ENCODE data around the gene DUXA. TPM values are rescaled to one million over a fixed set of nuclear protein-coding genes. Genes with fewer than 3 reads are reported as not detected.
"Not testable (repeated sequence)": the region's sequence is repeated elsewhere in the genome, so short reads cannot be mapped to it uniquely, and the experiment has no call there.

The DUXA gene
- total RNA-seq, 6 experiments from 2014 or later: not detected

DNA sequence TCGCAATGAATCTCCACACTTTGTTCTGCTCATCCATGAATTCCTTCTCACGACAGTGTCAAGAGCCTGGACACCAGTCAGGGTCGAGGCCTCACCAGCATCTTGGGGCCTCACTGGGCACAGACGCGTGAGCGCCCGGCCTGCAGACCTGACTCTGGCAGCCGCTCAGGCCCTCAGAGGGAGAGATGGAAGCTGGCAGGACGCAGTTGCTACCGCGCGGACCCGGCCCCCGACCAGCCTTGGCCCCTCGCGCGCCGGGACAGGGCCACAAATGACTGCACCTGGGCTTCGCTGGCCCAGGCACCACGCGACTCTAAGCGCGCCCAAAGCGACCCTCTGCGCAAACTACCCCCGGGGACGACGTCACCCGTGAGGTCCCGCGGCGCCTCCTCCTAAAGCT, 48.4 kb downstream of the DUXA start:
- Mint-ChIP-seq H3K4me3 (no peak overlapping the region), H3K36me3 (ENCODE audit: low read depth) (peaks cover 6% of the 10 kb centered on the region), H3K4me1 (ENCODE audit: low read depth) (no peaks in the 10 kb centered on the region), H3K27ac (no peak overlapping the region), H3K27me3 (ENCODE audit: insufficient read depth) (no peaks in the 10 kb centered on the region), H3K9me3 (peaks cover 51% of the 10 kb centered on the region)
- no peak for DNase-seq
- TF ChIP-seq, protein P1, sequence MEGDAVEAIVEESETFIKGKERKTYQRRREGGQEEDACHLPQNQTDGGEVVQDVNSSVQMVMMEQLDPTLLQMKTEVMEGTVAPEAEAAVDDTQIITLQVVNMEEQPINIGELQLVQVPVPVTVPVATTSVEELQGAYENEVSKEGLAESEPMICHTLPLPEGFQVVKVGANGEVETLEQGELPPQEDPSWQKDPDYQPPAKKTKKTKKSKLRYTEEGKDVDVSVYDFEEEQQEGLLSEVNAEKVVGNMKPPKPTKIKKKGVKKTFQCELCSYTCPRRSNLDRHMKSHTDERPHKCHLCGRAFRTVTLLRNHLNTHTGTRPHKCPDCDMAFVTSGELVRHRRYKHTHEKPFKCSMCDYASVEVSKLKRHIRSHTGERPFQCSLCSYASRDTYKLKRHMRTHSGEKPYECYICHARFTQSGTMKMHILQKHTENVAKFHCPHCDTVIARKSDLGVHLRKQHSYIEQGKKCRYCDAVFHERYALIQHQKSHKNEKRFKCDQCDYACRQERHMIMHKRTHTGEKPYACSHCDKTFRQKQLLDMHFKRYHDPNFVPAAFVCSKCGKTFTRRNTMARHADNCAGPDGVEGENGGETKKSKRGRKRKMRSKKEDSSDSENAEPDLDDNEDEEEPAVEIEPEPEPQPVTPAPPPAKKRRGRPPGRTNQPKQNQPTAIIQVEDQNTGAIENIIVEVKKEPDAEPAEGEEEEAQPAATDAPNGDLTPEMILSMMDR (IDR thresholded peaks at IDR 0.05): no peak

GRCh38 chr19:57113501-57113900, 53.8 kb downstream of the DUXA start:
- DNase-seq; H3K4me1 Mint-ChIP-seq (ENCODE audit: low read depth); H3K4me3 Mint-ChIP-seq; H3K27ac Mint-ChIP-seq; H3K27me3 Mint-ChIP-seq (ENCODE audit: insufficient read depth): not testable (repeated sequence)
- H3K9me3 Mint-ChIP-seq: peaks cover 70% of the 10 kb centered on the region
- H3K36me3 Mint-ChIP-seq (ENCODE audit: low read depth): peaks cover 19% of the 10 kb centered on the region

- Mint-ChIP-seq H3K4me1 (ENCODE audit: low read depth) (no peaks in the 10 kb centered on the region), H3K27ac (no peak overlapping the region), H3K4me3 (no peak overlapping the region), H3K36me3 (ENCODE audit: low read depth) (peaks cover 25% of the 10 kb centered on the region), H3K27me3 (ENCODE audit: insufficient read depth) (no peaks in the 10 kb centered on the region), H3K9me3 (peaks cover 71% of the 10 kb centered on the region)
- no peak for DNase-seq
- TF ChIP-seq, protein P1 (IDR thresholded peaks at IDR 0.05): no peak
These were observed 56.0 kb downstream of the DUXA start for GRCh38 chr19:57111329-57111644.

GRCh38 chr19:57110592-57111328, 56.5 kb downstream of the DUXA start:
- H3K4me1 Mint-ChIP-seq (ENCODE audit: low read depth): no peaks in the 10 kb centered on the region
- TF ChIP-seq, protein P1 (IDR thresholded peaks at IDR 0.05): no peak
- no peak overlapping the region for H3K27ac Mint-ChIP-seq
- peaks cover 68% of the 10 kb centered on the region for H3K9me3 Mint-ChIP-seq
- no peak overlapping the region for H3K4me3 Mint-ChIP-seq
- H3K36me3 Mint-ChIP-seq (ENCODE audit: low read depth): peaks cover 25% of the 10 kb centered on the region
- no peak for DNase-seq
- no peaks in the 10 kb centered on the region for H3K27me3 Mint-ChIP-seq (ENCODE audit: insufficient read depth)

DNA sequence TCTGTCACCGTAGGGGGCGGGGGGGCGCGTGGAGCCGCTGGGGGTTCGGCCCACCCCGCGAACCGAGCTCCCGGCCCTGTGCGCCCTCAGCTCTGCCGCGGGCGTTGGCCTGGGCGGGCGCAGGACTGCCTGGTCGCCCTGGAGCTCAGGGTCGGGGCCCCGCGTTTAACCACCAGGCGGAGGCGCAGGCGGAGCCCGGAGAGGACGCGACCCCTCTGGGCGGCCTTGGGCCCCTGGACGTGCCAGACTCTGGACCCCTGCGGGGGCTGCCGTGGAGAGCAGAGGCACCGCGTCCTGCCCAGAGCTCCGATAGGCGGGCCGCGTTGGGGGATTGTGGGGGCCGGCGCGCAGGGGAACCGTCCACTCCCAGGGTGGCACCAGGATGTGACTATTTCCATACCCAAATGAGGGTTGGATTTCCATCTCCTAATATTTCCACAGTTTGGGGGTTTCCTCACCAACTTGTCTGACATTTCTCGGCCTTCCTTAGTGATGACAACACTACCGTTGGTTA, 60.5 kb downstream of the DUXA start:
- Mint-ChIP-seq H3K9me3 (peaks cover 28% of the 10 kb centered on the region), H3K36me3 (ENCODE audit: low read depth) (peaks cover 6% of the 10 kb centered on the region; the same call in 1 of the 2 replicates), H3K4me3 (no peak overlapping the region), H3K4me1 (ENCODE audit: low read depth) (peaks cover 13% of the 10 kb centered on the region), H3K27me3 (ENCODE audit: insufficient read depth) (no peaks in the 10 kb centered on the region; the same call in 1 of the 2 replicates), H3K27ac (no peak overlapping the region)
- DNase-seq: no peak
- TF ChIP-seq, protein P1 (IDR thresholded peaks at IDR 0.05): no peak

DNA sequence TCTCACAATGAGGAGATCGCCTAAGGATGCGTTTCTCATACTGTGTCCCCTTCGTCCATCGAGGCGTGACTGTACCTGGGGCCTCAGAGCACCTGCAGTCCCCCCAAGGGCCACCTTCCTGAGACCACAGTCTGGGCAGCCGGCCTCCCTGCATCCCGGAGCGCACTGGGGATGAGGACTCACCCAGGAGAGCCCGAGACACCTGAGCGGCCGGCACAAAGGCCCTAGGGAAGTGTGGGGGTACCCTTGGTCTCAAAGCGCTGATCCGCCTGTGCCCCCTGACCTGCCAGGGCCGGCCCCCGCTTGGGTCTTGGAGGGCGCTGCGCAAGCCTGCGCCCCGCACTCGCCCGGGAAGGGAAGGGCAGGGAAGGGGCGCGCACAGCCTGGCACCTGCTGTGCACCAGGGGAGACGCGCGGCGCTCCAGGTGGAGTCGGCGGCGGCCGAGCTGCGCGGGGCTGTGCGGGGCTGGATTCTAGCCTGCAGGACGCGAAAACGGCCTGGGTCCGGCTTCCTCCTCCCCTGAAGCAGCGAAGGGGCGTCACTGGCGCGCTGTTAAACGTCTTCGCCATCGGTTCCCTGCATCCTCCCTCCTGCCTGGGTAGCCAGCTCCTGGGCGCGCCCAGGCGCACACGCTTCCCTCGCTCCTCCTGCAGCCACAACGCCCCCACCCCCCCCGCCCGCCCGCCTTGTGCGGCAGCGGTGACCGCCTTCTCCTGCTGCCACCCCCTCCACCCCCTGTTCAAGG, 61.1 kb downstream of the DUXA start:
- peaks cover 22% of the 10 kb centered on the region for H3K9me3 Mint-ChIP-seq
- H3K36me3 Mint-ChIP-seq (ENCODE audit: low read depth): peaks cover 6% of the 10 kb centered on the region; the same call in 1 of the 2 replicates
- H3K4me3 Mint-ChIP-seq: no peak overlapping the region
- TF ChIP-seq, protein P1 (IDR thresholded peaks at IDR 0.05): no peak
- no peak for DNase-seq
- no peak overlapping the region for H3K27ac Mint-ChIP-seq
- H3K27me3 Mint-ChIP-seq (ENCODE audit: insufficient read depth): no peaks in the 10 kb centered on the region; the same call in none of the 2 replicates
- H3K4me1 Mint-ChIP-seq (ENCODE audit: low read depth): peaks cover 13% of the 10 kb centered on the region

Measured in HFFc6 (cell line).